HepG2 (cell line): ENCODE measurements around the gene KIN. TPM values are rescaled to one million over a fixed set of nuclear protein-coding genes. Genes with fewer than 3 reads are reported as not detected.
"Not testable (repeated sequence)": the region's sequence is repeated elsewhere in the genome, so short reads cannot be mapped to it uniquely, and the experiment has no call there.

Experiments used
- ATAC-seq: fragments of 200-7000 bp; cut with Tn5 transposase; 3 replicates; pipeline ENCODE4 v1.9.1; 2020; ENCODE audit warnings: mild to moderate bottlenecking, moderate library complexity
- BruUV-seq: library from RNA; stranded (reverse); fragments of 400-500 nt; replicated peaks from 2 replicates; lab custom pipeline; 2021; lab: Mats Ljungman, UMichigan
- CTCF ChIA-PET: fragments of 300-600 bp; formaldehyde crosslinking; extraction: SDS; loops from one replicate; lab custom pipeline; 2021; ENCODE audit warnings: low total read pairs, inconsistent platforms, low intra/inter-chr PET ratio; lab: Yijun Ruan, JAX
- POLR2A ChIA-PET: fragments of 350-600 bp; sonication (Branson Sonifier 250); formaldehyde crosslinking; loops from one replicate; lab custom pipeline; 2020; ENCODE audit warnings: antibody characterized with exemption, inconsistent platforms; lab: Yijun Ruan, JAX
- DNase-seq: peaks from one replicate; pipeline ENCODE4 v3.0.0-alpha.2; 2015; ENCODE audit warnings: low spot score
- FAIRE-seq: peaks from 3 replicates; lab custom pipeline; 2011; peaks lifted over from hg19 to GRCh38; lab: Jason Lieb, UNC
- H2AFZ ChIP-seq: one replicate; pipeline ENCODE4 v1.6.1; 2011; ENCODE audit warnings: low read length, inconsistent platforms
- H3K27ac ChIP-seq: fragments of 300-600 bp; 3 replicates; pipeline ENCODE4 v1.8.0; 2011; ENCODE audit warnings: mixed run types, mild to moderate bottlenecking, mixed read lengths, low read length, inconsistent platforms; ENCODE audit not compliant: insufficient read depth; ENCODE audit errors: extremely low read length
- H3K27me3 ChIP-seq, 2 experiments: fragments of 200-600 bp in 1 of 2; 2 replicates in 1 of 2; 3 replicates in 1 of 2; pipeline versions ENCODE4 v1.6.0 to v1.8.0; 2011; ENCODE audit warnings: low read length in 2 of 2, mild to moderate bottlenecking in 2 of 2, moderate library complexity in 2 of 2, inconsistent platforms in 1 of 2; ENCODE audit not compliant: insufficient read depth in 2 of 2, control insufficient read depth in 1 of 2
- H3K36me3 ChIP-seq, 2 experiments: fragments of 200-600 bp in 1 of 2; replicated peaks in 1 of 2; 2 replicates in 1 of 2; 3 replicates in 1 of 2; pipeline versions ENCODE4 v1.5.1 to v1.8.0; 2011; ENCODE audit warnings: low read length in 2 of 2, inconsistent platforms in 1 of 2; ENCODE audit not compliant: insufficient read depth in 2 of 2, control insufficient read depth in 1 of 2
- H3K4me1 ChIP-seq: 2 replicates; pipeline ENCODE4 v1.5.1; 2012; ENCODE audit warnings: low read length, inconsistent platforms; ENCODE audit not compliant: insufficient read depth
- H3K4me2 ChIP-seq: 2 replicates; pipeline ENCODE4 v1.6.0; 2011; ENCODE audit warnings: low read depth, low read length, inconsistent platforms
- H3K4me3 ChIP-seq, 3 experiments: fragments of 200-600 bp in 1 of 3; sonication (generic), shearing (Covaris generic) in 1 of 3; replicated peaks in 1 of 3; 2 replicates each; pipeline ENCODE4 v1.5.1; 2011 to 2016; ENCODE audit warnings: low read length in 3 of 3, inconsistent platforms in 2 of 3, low read depth in 2 of 3, mild to moderate bottlenecking in 2 of 3, control low read depth in 1 of 3, mixed read lengths in 1 of 3; ENCODE audit not compliant: insufficient read depth in 1 of 3
- H3K79me2 ChIP-seq: one replicate; pipeline ENCODE4 v1.6.1; 2011; ENCODE audit warnings: low read length, inconsistent platforms; ENCODE audit not compliant: insufficient read depth
- H3K9ac ChIP-seq: 2 replicates; pipeline ENCODE4 v1.6.0; 2011; ENCODE audit warnings: mild to moderate bottlenecking, low read depth, low read length, inconsistent platforms; ENCODE audit not compliant: insufficient read depth
- H3K9me3 ChIP-seq: 2 replicates; pipeline ENCODE4 v1.5.1; 2012; ENCODE audit warnings: mild to moderate bottlenecking, low read length
- H4K20me1 ChIP-seq: 2 replicates; pipeline ENCODE4 v1.6.0; 2011; ENCODE audit warnings: inconsistent platforms, mild to moderate bottlenecking, low read length, moderate library complexity; ENCODE audit not compliant: insufficient read depth
- ARID5B ChIP-seq: IDR thresholded peaks from 2 replicates; pipeline ENCODE4 v1.4.0; 2020; ENCODE audit warnings: mild to moderate bottlenecking, missing genetic modification reagents
- ATM ChIP-seq: fragments of 450-650 bp; IDR thresholded peaks from 2 replicates; pipeline ENCODE4 v1.7.1; 2017; ENCODE audit warnings: mild to moderate bottlenecking, borderline replicate concordance
- BCL6 ChIP-seq: IDR thresholded peaks from 2 replicates; pipeline ENCODE4 v1.6.1; 2016; ENCODE audit warnings: missing genetic modification reagents, missing compliant biosample characterization
- FOXA1 ChIP-seq, 2 experiments: fragments of 450-650 bp in 1 of 2; sonication (generic) in 1 of 2; formaldehyde crosslinking in 1 of 2; IDR thresholded peaks; 2 replicates each; pipeline versions ENCODE4 v1.4.0 to v1.6.1; 2016 to 2020; ENCODE audit warnings: missing genetic modification reagents in 1 of 2
- FOXA3 ChIP-seq: IDR thresholded peaks from 2 replicates; pipeline ENCODE4 v1.6.1; 2016; ENCODE audit warnings: missing genetic modification reagents, missing compliant biosample characterization
- RXRA ChIP-seq: sonication (generic); formaldehyde crosslinking; IDR thresholded peaks from 2 replicates; pipeline ENCODE4 v1.5.1; 2020; ENCODE audit warnings: missing genetic modification reagents
- SALL1 ChIP-seq: sonication (generic); formaldehyde crosslinking; IDR thresholded peaks from 2 replicates; pipeline ENCODE4 v1.8.0; 2022; ENCODE audit warnings: mild to moderate bottlenecking, missing genetic modification reagents
- TCF12 ChIP-seq, 2 experiments: fragments of 450-650 bp in 1 of 2; sonication (generic) in 1 of 2; formaldehyde crosslinking in 1 of 2; IDR thresholded peaks; 2 replicates each; pipeline versions ENCODE4 v1.6.1 to v1.8.0; 2017 to 2022; ENCODE audit warnings: antibody characterized with exemption in 1 of 2, mild to moderate bottlenecking in 1 of 2, missing genetic modification reagents in 1 of 2, moderate library complexity in 1 of 2
- ZBTB43 ChIP-seq: sonication (generic); formaldehyde crosslinking; conservative IDR thresholded peaks from 2 replicates; pipeline ENCODE4 v1.4.0; 2020; ENCODE audit warnings: missing genetic modification reagents
- ZNF292 ChIP-seq: sonication (generic); formaldehyde crosslinking; IDR thresholded peaks from 2 replicates; pipeline ENCODE4 v1.8.1; 2022; ENCODE audit warnings: mild to moderate bottlenecking, low read depth, missing genetic modification reagents, borderline replicate concordance
- ZNF737 ChIP-seq: sonication (generic); formaldehyde crosslinking; IDR thresholded peaks from 2 replicates; pipeline ENCODE4 v1.5.0; 2020; ENCODE audit warnings: missing genetic modification reagents, mild to moderate bottlenecking, borderline replicate concordance
- WGBS: methylation state at CpG from one replicate; pipeline ENCODE4 v1.1.6; 2017; ENCODE audit warnings: low lambda C conversion rate; 5-methylcytosine and 5-hydroxymethylcytosine counted together
- in situ Hi-C: cut with HindIII; loops from 2 replicates; pipeline ENCODE4 v1.10.0; 2017; ENCODE audit warnings: low pct_unique_long_range_greater_than_20kb; ENCODE audit not compliant: extremely low pct_ligation_motif_present
- intact Hi-C: fragments of 100-400 bp; cut with micrococcal nuclease; formaldehyde crosslinking; loops from one replicate; pipeline ENCODE4 v1.10.0; 2022; ENCODE audit not compliant: unreplicated experiment
- polyA plus RNA-seq, 8 experiments: library from polyadenylated mRNA; depleted of rRNA in 3 of 8; stranded (reverse) in 7 of 8; unstranded in 1 of 8; fragments of >200 nt; fragmentation: Illumina TruSeq in 4 of 8; extraction: Trizol in 4 of 8; gene quantifications; 2 replicates each; pipeline versions ENCODE4 v1.2.1 to v1.2.3, GENCODE V29; 2011 to 2016; ENCODE audit warnings: low read depth in 4 of 8, missing spikeins in 1 of 8, mixed read lengths in 1 of 8; ENCODE audit not compliant: insufficient read depth in 1 of 8
- total RNA-seq, 5 experiments: library from RNA; depleted of rRNA; stranded (reverse); fragments of >200 nt; fragmentation: Illumina TruSeq; extraction: Trizol; gene quantifications; 2 replicates each; pipeline ENCODE4 v1.2.3, GENCODE V29; 2016; ENCODE audit warnings: low read depth in 1 of 5
- TF ChIP-seq, protein P1 (sequence below): sonication (generic); formaldehyde crosslinking; IDR thresholded peaks from 2 replicates; pipeline ENCODE4 v1.4.0; 2020; ENCODE audit warnings: missing genetic modification reagents

The KIN gene
- total and polyA plus RNA-seq, 2 of the 13 experiments (the other 11 are each of a cell fraction or from before 2014, with no cell fraction given), result 4.9 to 23.2 TPM

GRCh38 chr10:7813481-7813880 is 25.7 kb upstream of the KIN start (continued):
- TF ChIP-seq ZNF737, result no peak
- no peak for TF ChIP-seq ATM
- TF ChIP-seq, all 625 proteins: peak for 0

GRCh38 chr10:7811743-7812142 is 23.9 kb upstream of the KIN start:
- H3K27me3 ChIP-seq; H3K79me2 ChIP-seq; CTCF ChIA-PET; intact Hi-C loops; H3K9ac ChIP-seq; H3K9me3 ChIP-seq; BruUV-seq; H2AFZ ChIP-seq; H4K20me1 ChIP-seq; in situ Hi-C loops; H3K27ac ChIP-seq; TF ChIP-seq TCF12, FOXA1 (IDR thresholded peaks at IDR 0.05): not testable (repeated sequence)
- POLR2A ChIA-PET, result interaction anchor here (0.8 kb wide), 1 partner anchor 24 kb away, joined by 3 read pairs; the partner anchor contains the start of genes ATP5F1C and KIN
- DNase-seq (peak; percentile 62), ATAC-seq (peak; percentile 78), FAIRE-seq (peak; percentile 60)
- H3K4me1 ChIP-seq, result peaks cover 46% of the 10 kb centered on the region
- H3K4me2 ChIP-seq, result peak overlapping the region; percentile 65
- H3K36me3 ChIP-seq, result peaks cover 2 to 11% of the 10 kb centered on the region in 2 experiments; a peak in 3 of 5 replicates
- peak overlapping the region; percentile 8 to 32 (median 26); a peak in 4 of 6 replicates for H3K4me3 ChIP-seq
- WGBS, result 4% methylated on average over 7 of the region's 7 CpGs
- TF ChIP-seq BCL6 (CRISPR knock-in tag), result peak; percentile 70
- TF ChIP-seq FOXA3 (CRISPR knock-in tag), result peak; percentile 65
- peak; percentile 64; the same call in 1 of the 2 replicates for TF ChIP-seq SALL1 (CRISPR knock-in tag)
- TF ChIP-seq, protein P1, sequence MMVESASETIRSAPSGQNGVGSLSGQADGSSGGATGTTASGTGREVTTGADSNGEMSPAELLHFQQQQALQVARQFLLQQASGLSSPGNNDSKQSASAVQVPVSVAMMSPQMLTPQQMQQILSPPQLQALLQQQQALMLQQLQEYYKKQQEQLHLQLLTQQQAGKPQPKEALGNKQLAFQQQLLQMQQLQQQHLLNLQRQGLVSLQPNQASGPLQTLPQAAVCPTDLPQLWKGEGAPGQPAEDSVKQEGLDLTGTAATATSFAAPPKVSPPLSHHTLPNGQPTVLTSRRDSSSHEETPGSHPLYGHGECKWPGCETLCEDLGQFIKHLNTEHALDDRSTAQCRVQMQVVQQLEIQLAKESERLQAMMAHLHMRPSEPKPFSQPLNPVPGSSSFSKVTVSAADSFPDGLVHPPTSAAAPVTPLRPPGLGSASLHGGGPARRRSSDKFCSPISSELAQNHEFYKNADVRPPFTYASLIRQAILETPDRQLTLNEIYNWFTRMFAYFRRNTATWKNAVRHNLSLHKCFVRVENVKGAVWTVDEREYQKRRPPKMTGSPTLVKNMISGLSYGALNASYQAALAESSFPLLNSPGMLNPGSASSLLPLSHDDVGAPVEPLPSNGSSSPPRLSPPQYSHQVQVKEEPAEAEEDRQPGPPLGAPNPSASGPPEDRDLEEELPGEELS (CRISPR knock-in tag), result peak; percentile 49; the same call in 1 of the 2 replicates
- TF ChIP-seq TCF12 (CRISPR knock-in tag; IDR thresholded peaks at IDR 0.05), result 0 out of 2 replicates have a peak, but pooled peaks have one; percentile 37
- 0 out of 2 replicates have a peak, but pooled peaks have one; percentile 42 for TF ChIP-seq ZBTB43 (CRISPR knock-in tag)
- peak; percentile 72 for TF ChIP-seq ARID5B
- 0 out of 2 replicates have a peak, but pooled peaks have one; percentile 37 for TF ChIP-seq ZNF292
- peak; percentile 84; the same call in 1 of the 2 replicates for TF ChIP-seq RXRA (CRISPR knock-in tag)
- TF ChIP-seq FOXA1 (CRISPR knock-in tag; IDR thresholded peaks at IDR 0.05), result peak; percentile 74; the same call in 1 of the 2 replicates
